K562 (cell line): ENCODE measurements around the gene NDUFA13. TPM values are rescaled to one million over a fixed set of nuclear protein-coding genes. Genes with fewer than 3 reads are reported as not detected.

Experiments
- HOXB6 ChIP-seq: fragments of 250-450 bp; sonication (Bioruptor Pico); IDR thresholded peaks from 2 replicates; pipeline ENCODE4 v1.5.1; 2022; ENCODE audit warnings: mild to moderate bottlenecking, borderline replicate concordance
- NCOA2 ChIP-seq, 2 experiments: fragments of 450-650 bp; IDR thresholded peaks; 2 replicates each; pipeline ENCODE4 v1.6.1; 2018; ENCODE audit warnings: mild to moderate bottlenecking in 2 of 2, moderate library complexity in 1 of 2; ENCODE audit not compliant: partially characterized antibody in 2 of 2
- ZFX ChIP-seq: sonication (generic); formaldehyde crosslinking; IDR thresholded peaks from 2 replicates; pipeline ENCODE4 v1.8.0; 2022; ENCODE audit warnings: mild to moderate bottlenecking, missing genetic modification reagents, moderate library complexity
- polyA plus RNA-seq, 8 experiments: library from polyadenylated mRNA; depleted of rRNA in 4 of 8; stranded (reverse) in 5 of 8; unstranded in 3 of 8; fragments of >200 nt; fragmentation: Nextera tagmentation in 2 of 8; fragmentation: Illumina TruSeq in 1 of 8; extraction: Ambion mirVana in 2 of 8; extraction: Trizol in 1 of 8; gene quantifications; 2 replicates each; pipeline versions ENCODE4 v1.2.1 to v1.2.3, GENCODE V29; 2011 to 2014; ENCODE audit warnings: inconsistent platforms in 1 of 8, missing spikeins in 1 of 8
- total RNA-seq, 7 experiments: library from RNA; depleted of rRNA in 6 of 7; stranded (reverse); fragments of >200 nt in 6 of 7; fragmentation: Illumina TruSeq in 2 of 7; extraction: Trizol in 2 of 7; gene quantifications; 2 replicates each; pipeline versions ENCODE4 v1.2.1 to v1.2.3, GENCODE V29; 2011 to 2021; ENCODE audit warnings: low replicate concordance in 1 of 7
- TF ChIP-seq, protein P1 (sequence below): sonication (generic); formaldehyde crosslinking; IDR thresholded peaks from 2 replicates; pipeline ENCODE4 v1.8.1; 2023; ENCODE audit warnings: mild to moderate bottlenecking, missing genetic modification reagents
- TF ChIP-seq, protein P2 (sequence below), 2 experiments: fragments of 150-350 bp in 1 of 2; IDR thresholded peaks; 2 replicates each; pipeline ENCODE4 v1.6.1; 2012 to 2016; ENCODE audit warnings: low read depth in 2 of 2, low read length in 2 of 2, mild to moderate bottlenecking in 1 of 2, moderate library complexity in 1 of 2
- TF ChIP-seq, protein P3 (sequence below): fragments of 250-450 bp; sonication (Bioruptor Pico); IDR thresholded peaks from 2 replicates; pipeline ENCODE4 v1.8.0; 2021; ENCODE audit warnings: mild to moderate bottlenecking, moderate library complexity

NDUFA13 gene
- total and polyA plus RNA-seq, 9 of the 15 experiments (the other 6 are each of a cell fraction or from before 2014, with no cell fraction given): 146 to 596 (median 429) TPM

DNA sequence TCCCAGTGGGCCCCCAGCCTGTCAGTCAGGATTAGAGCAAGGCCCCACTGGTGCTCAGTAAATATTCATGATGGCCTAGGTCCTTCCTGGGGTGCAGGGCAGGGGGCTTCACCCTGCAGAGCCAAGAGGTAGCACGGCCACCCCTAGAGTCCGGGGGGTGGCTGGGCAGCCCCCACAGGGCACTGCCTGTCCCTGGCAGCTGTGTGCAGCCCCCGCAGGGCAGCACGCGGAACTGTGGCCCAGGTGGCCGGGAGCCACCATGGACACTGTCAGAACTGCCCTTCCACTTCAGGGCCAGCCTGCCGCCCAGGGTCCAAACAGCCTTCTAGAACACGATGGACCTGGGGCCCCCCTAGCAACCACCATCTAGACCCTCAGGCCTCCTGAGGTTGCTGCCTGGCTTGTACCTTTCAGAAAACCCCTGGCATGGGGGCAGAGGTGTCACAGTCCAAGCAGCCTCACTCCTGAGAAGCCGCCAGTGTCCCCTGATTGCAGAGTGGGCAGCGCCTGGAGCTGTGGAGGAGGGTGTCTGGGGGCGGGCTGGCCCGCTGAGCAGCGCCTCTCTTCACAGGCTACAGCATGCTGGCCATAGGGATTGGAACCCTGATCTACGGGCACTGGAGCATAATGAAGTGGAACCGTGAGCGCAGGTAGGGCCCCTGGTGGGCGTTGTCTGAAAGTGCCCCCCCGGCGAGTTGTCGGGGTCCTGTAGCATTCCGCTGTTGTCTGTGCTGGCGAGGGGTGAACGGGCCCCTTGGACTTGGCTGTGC is 9.8 kb downstream of the NDUFA13 start (continued):
- TF ChIP-seq, protein P1, sequence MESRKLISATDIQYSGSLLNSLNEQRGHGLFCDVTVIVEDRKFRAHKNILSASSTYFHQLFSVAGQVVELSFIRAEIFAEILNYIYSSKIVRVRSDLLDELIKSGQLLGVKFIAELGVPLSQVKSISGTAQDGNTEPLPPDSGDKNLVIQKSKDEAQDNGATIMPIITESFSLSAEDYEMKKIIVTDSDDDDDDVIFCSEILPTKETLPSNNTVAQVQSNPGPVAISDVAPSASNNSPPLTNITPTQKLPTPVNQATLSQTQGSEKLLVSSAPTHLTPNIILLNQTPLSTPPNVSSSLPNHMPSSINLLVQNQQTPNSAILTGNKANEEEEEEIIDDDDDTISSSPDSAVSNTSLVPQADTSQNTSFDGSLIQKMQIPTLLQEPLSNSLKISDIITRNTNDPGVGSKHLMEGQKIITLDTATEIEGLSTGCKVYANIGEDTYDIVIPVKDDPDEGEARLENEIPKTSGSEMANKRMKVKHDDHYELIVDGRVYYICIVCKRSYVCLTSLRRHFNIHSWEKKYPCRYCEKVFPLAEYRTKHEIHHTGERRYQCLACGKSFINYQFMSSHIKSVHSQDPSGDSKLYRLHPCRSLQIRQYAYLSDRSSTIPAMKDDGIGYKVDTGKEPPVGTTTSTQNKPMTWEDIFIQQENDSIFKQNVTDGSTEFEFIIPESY (CRISPR knock-in tag): peak; percentile 88
- TF ChIP-seq NCOA2 (IDR thresholded peaks at IDR 0.05; ENCODE audit: partially characterized antibody in 2 of 2) (no peak), HOXB6 (CRISPR knock-in tag) (no peak), ZFX (CRISPR knock-in tag) (0 out of 2 replicates have a peak, but pooled peaks have one; percentile 17)
- TF ChIP-seq, protein P2, sequence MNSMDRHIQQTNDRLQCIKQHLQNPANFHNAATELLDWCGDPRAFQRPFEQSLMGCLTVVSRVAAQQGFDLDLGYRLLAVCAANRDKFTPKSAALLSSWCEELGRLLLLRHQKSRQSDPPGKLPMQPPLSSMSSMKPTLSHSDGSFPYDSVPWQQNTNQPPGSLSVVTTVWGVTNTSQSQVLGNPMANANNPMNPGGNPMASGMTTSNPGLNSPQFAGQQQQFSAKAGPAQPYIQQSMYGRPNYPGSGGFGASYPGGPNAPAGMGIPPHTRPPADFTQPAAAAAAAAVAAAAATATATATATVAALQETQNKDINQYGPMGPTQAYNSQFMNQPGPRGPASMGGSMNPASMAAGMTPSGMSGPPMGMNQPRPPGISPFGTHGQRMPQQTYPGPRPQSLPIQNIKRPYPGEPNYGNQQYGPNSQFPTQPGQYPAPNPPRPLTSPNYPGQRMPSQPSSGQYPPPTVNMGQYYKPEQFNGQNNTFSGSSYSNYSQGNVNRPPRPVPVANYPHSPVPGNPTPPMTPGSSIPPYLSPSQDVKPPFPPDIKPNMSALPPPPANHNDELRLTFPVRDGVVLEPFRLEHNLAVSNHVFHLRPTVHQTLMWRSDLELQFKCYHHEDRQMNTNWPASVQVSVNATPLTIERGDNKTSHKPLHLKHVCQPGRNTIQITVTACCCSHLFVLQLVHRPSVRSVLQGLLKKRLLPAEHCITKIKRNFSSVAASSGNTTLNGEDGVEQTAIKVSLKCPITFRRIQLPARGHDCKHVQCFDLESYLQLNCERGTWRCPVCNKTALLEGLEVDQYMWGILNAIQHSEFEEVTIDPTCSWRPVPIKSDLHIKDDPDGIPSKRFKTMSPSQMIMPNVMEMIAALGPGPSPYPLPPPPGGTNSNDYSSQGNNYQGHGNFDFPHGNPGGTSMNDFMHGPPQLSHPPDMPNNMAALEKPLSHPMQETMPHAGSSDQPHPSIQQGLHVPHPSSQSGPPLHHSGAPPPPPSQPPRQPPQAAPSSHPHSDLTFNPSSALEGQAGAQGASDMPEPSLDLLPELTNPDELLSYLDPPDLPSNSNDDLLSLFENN (IDR thresholded peaks at IDR 0.05; ENCODE audit: low read depth in 2 of 2, low read length in 2 of 2): no peak
- TF ChIP-seq, protein P3, sequence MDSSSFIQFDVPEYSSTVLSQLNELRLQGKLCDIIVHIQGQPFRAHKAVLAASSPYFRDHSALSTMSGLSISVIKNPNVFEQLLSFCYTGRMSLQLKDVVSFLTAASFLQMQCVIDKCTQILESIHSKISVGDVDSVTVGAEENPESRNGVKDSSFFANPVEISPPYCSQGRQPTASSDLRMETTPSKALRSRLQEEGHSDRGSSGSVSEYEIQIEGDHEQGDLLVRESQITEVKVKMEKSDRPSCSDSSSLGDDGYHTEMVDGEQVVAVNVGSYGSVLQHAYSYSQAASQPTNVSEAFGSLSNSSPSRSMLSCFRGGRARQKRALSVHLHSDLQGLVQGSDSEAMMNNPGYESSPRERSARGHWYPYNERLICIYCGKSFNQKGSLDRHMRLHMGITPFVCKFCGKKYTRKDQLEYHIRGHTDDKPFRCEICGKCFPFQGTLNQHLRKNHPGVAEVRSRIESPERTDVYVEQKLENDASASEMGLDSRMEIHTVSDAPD (CRISPR knock-in tag): no peak
